ENCODE results near the gene CIROP. TPM values are rescaled to one million over a fixed set of nuclear protein-coding genes. Genes with fewer than 3 reads are reported as not detected.

CIROP gene
- total and polyA plus RNA-seq, 3 experiments from 2014 or later, result not detected

DNA sequence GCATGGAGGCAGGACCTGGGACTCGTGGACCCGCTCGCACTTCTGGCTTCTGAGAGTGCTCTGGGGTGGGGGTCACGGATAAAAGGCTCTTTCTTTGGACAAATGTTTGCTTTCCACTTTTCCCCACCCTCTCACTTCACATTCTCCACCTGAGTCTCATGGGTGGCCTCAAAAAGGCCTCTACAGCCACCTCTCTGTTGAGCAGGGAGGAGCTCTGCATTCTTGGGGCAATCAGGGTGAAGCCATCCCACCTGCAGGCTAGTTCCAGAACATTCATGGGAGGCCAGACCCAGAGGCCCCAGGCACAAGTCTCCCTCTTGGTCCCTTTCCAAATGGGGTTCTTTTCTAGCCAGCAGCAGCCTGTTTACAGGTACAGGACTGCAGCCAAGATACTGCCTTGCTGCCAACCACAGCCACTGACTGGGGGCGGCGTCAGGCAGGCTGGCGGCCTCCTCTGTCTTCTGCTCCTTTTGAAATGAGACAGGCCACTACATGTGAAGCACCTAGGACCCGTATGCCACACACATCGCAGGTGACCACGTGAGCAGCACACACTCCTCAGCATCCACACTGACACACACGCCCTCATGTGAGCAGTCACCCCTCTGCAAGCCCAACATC, 32.5 kb upstream of the CIROP start:
- ChIA-PET POLR2A (no interaction called here), CTCF (interaction anchor here (0.7 kb wide), 1 partner anchor 60 kb away, joined by 3 read pairs; no protein-coding TSS in a partner anchor)
- Histone ChIP-seq H3K36me3 (ENCODE audit: insufficient read depth, low read length) (no peaks in the 10 kb centered on the region), H3K4me3 (ENCODE audit: low read length) (no peak overlapping the region), H3K4me1 (ENCODE audit: insufficient read depth, low read length) (no peaks in the 10 kb centered on the region), H3K9me3 (ENCODE audit: low read length) (no peaks in the 10 kb centered on the region), H3K27me3 (ENCODE audit: insufficient read depth, low read length, poor library complexity, severe bottlenecking) (no peaks in the 10 kb centered on the region), H3K27ac (ENCODE audit: low read depth, low read length) (no peak overlapping the region)
- Mint-ChIP-seq H3K4me3 (no peak overlapping the region), H3K36me3 (no peaks in the 10 kb centered on the region), H3K27me3 (peaks cover 5% of the 10 kb centered on the region in 2 donors), H3K27ac (no peak overlapping the region), H3K4me1 (no peaks in the 10 kb centered on the region), H3K9me3 (no peaks in the 10 kb centered on the region)
- DNase-seq, result no peak

- H3K4me3 ChIP-seq (ENCODE audit: low read length), result no peak overlapping the region
- H3K27me3 Mint-ChIP-seq, result peaks cover 5% of the 10 kb centered on the region in 2 donors
- no peak for DNase-seq
- H3K9me3 ChIP-seq (ENCODE audit: low read length), result no peaks in the 10 kb centered on the region
- CTCF ChIA-PET, result interaction anchor here (0.7 kb wide), 1 partner anchor 60 kb away, joined by 3 read pairs; no protein-coding TSS in a partner anchor
- POLR2A ChIA-PET, result no interaction called here
- H3K36me3 ChIP-seq (ENCODE audit: insufficient read depth, low read length), result no peaks in the 10 kb centered on the region
- H3K4me3 Mint-ChIP-seq, result no peak overlapping the region
- H3K27me3 ChIP-seq (ENCODE audit: insufficient read depth, low read length, poor library complexity, severe bottlenecking), result no peaks in the 10 kb centered on the region
- no peaks in the 10 kb centered on the region for H3K4me1 ChIP-seq (ENCODE audit: insufficient read depth, low read length)
- H3K27ac ChIP-seq (ENCODE audit: low read depth, low read length), result no peak overlapping the region
- H3K27ac Mint-ChIP-seq, result no peak overlapping the region
- H3K36me3 Mint-ChIP-seq, result no peaks in the 10 kb centered on the region
- no peaks in the 10 kb centered on the region for H3K4me1 Mint-ChIP-seq
- no peaks in the 10 kb centered on the region for H3K9me3 Mint-ChIP-seq
Observed at GRCh38 chr14:23136566-23137133, 31.9 kb upstream of the CIROP start.

DNA sequence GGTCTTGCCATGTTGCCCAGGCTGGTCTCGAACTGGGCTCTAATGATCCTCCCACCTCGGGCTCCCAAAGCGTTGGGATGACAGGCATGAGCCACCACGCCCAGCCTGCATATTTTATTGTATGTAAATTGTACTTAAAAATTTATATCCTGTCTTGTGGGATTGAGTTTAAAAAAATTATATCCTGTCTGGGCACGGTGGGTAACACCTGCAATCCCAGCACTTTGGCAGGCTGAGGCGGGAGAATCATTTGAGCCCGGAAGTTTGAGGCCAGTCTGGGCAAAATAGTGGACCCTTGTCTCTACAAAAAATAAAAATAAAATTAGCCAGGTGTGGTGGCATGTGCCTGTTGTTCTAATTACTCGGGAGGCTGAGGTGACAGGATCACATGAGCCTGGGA, 28.2 kb upstream of the CIROP start:
- CTCF ChIA-PET, result no interaction called here
- no peaks in the 10 kb centered on the region for H3K36me3 ChIP-seq (ENCODE audit: insufficient read depth, low read length)
- no peaks in the 10 kb centered on the region for H3K9me3 ChIP-seq (ENCODE audit: low read length)
- no peak for DNase-seq
- H3K27me3 ChIP-seq (ENCODE audit: insufficient read depth, low read length, poor library complexity, severe bottlenecking), result no peaks in the 10 kb centered on the region
- no peak overlapping the region for H3K27ac ChIP-seq (ENCODE audit: low read depth, low read length)
- no peak overlapping the region for H3K4me3 ChIP-seq (ENCODE audit: low read length)
- H3K27ac Mint-ChIP-seq, result no peak overlapping the region
- H3K9me3 Mint-ChIP-seq, result no peaks in the 10 kb centered on the region
- H3K4me1 ChIP-seq (ENCODE audit: insufficient read depth, low read length), result no peaks in the 10 kb centered on the region
- no peaks in the 10 kb centered on the region for H3K36me3 Mint-ChIP-seq
- peaks cover 13 to 16% of the 10 kb centered on the region in 2 donors for H3K27me3 Mint-ChIP-seq
- H3K4me1 Mint-ChIP-seq, result peaks cover 0 to 5% (median 1%) of the 10 kb centered on the region in 3 donors
- POLR2A ChIA-PET, result no interaction called here
- no peak overlapping the region for H3K4me3 Mint-ChIP-seq

- H3K9me3 ChIP-seq (ENCODE audit: low read length), result no peaks in the 10 kb centered on the region
- H3K27me3 ChIP-seq (ENCODE audit: insufficient read depth, low read length, poor library complexity, severe bottlenecking), result no peaks in the 10 kb centered on the region
- no peaks in the 10 kb centered on the region for H3K36me3 ChIP-seq (ENCODE audit: insufficient read depth, low read length)
- POLR2A ChIA-PET, result no interaction called here
- Mint-ChIP-seq H3K4me1 (peaks cover 0 to 7% (median 1%) of the 10 kb centered on the region in 3 donors), H3K27ac (no peak overlapping the region), H3K36me3 (no peaks in the 10 kb centered on the region), H3K9me3 (no peaks in the 10 kb centered on the region), H3K27me3 (peaks cover 14 to 16% of the 10 kb centered on the region in 2 donors), H3K4me3 (no peak overlapping the region)
- CTCF ChIA-PET, result interaction anchor here (3.8 kb wide), 1 partner anchor 11 kb away, joined by 19 read pairs; no protein-coding TSS in a partner anchor
- no peak overlapping the region for H3K27ac ChIP-seq (ENCODE audit: low read depth, low read length)
- no peak for DNase-seq
- H3K4me1 ChIP-seq (ENCODE audit: insufficient read depth, low read length), result no peaks in the 10 kb centered on the region
- H3K4me3 ChIP-seq (ENCODE audit: low read length), result no peak overlapping the region
Observed at GRCh38 chr14:23131482-23131881, 26.7 kb upstream of the CIROP start.

- H3K36me3 ChIP-seq (ENCODE audit: insufficient read depth, low read length), result no peaks in the 10 kb centered on the region
- ChIA-PET CTCF (interaction anchor here (3.8 kb wide), 1 partner anchor 10 kb away, joined by 19 read pairs; no protein-coding TSS in a partner anchor), POLR2A (no interaction called here)
- H3K27ac Mint-ChIP-seq, result no peak overlapping the region
- H3K27me3 Mint-ChIP-seq, result peaks cover 9 to 16% of the 10 kb centered on the region in 2 donors
- no peaks in the 10 kb centered on the region for H3K4me1 ChIP-seq (ENCODE audit: insufficient read depth, low read length)
- H3K27me3 ChIP-seq (ENCODE audit: insufficient read depth, low read length, poor library complexity, severe bottlenecking), result no peaks in the 10 kb centered on the region
- peaks cover 0 to 7% (median 1%) of the 10 kb centered on the region in 3 donors for H3K4me1 Mint-ChIP-seq
- H3K4me3 Mint-ChIP-seq, result no peak overlapping the region
- DNase-seq, result no peak
- H3K4me3 ChIP-seq (ENCODE audit: low read length), result no peak overlapping the region
- no peaks in the 10 kb centered on the region for H3K9me3 ChIP-seq (ENCODE audit: low read length)
- H3K36me3 Mint-ChIP-seq, result no peaks in the 10 kb centered on the region
- no peak overlapping the region for H3K27ac ChIP-seq (ENCODE audit: low read depth, low read length)
- no peaks in the 10 kb centered on the region for H3K9me3 Mint-ChIP-seq
Observed at GRCh38 chr14:23130871-23131270, 26.1 kb upstream of the CIROP start.

- H3K9me3 Mint-ChIP-seq, result no peaks in the 10 kb centered on the region
- Histone ChIP-seq H3K36me3 (ENCODE audit: insufficient read depth, low read length) (no peaks in the 10 kb centered on the region), H3K27me3 (ENCODE audit: insufficient read depth, low read length, poor library complexity, severe bottlenecking) (no peaks in the 10 kb centered on the region), H3K27ac (ENCODE audit: low read depth, low read length) (no peak overlapping the region), H3K4me1 (ENCODE audit: insufficient read depth, low read length) (no peaks in the 10 kb centered on the region), H3K4me3 (ENCODE audit: low read length) (no peak overlapping the region), H3K9me3 (ENCODE audit: low read length) (no peaks in the 10 kb centered on the region)
- CTCF ChIA-PET, result interaction anchor here (0.7 to 3.8 kb wide), 3 partner anchors 9 to 58 kb away, joined by 3 to 19 read pairs (median 3); no protein-coding TSS in a partner anchor
- H3K4me1 Mint-ChIP-seq, result peaks cover 0 to 7% (median 1%) of the 10 kb centered on the region in 3 donors
- H3K4me3 Mint-ChIP-seq, result no peak overlapping the region
- POLR2A ChIA-PET, result no interaction called here
- H3K27me3 Mint-ChIP-seq, result peaks cover 9 to 16% of the 10 kb centered on the region in 2 donors
- DNase-seq, result no peak
- no peaks in the 10 kb centered on the region for H3K36me3 Mint-ChIP-seq
- H3K27ac Mint-ChIP-seq, result no peak overlapping the region
Observed at GRCh38 chr14:23129759-23130316, 25.0 kb upstream of the CIROP start.

GRCh38 chr14:23128969-23129758, 24.4 kb upstream of the CIROP start:
- Histone ChIP-seq H3K4me3 (ENCODE audit: low read length) (no peak overlapping the region), H3K27me3 (ENCODE audit: insufficient read depth, low read length, poor library complexity, severe bottlenecking) (no peaks in the 10 kb centered on the region), H3K9me3 (ENCODE audit: low read length) (no peaks in the 10 kb centered on the region), H3K36me3 (ENCODE audit: insufficient read depth, low read length) (no peaks in the 10 kb centered on the region), H3K4me1 (ENCODE audit: insufficient read depth, low read length) (no peaks in the 10 kb centered on the region), H3K27ac (ENCODE audit: low read depth, low read length) (no peak overlapping the region)
- no peak for DNase-seq
- ChIA-PET POLR2A (no interaction called here), CTCF (interaction anchor here (0.7 to 3.8 kb wide), 3 partner anchors 9 to 58 kb away, joined by 3 to 19 read pairs (median 3); no protein-coding TSS in a partner anchor)
- Mint-ChIP-seq H3K36me3 (no peaks in the 10 kb centered on the region), H3K27me3 (peaks cover 9 to 16% of the 10 kb centered on the region in 2 donors), H3K4me1 (peaks cover 0 to 7% (median 1%) of the 10 kb centered on the region in 3 donors), H3K9me3 (no peaks in the 10 kb centered on the region), H3K27ac (no peak overlapping the region), H3K4me3 (no peak overlapping the region)

All from CD8-positive, alpha-beta memory T cell (primary cell).